HG02610 (cell line): ENCODE data around the gene KDF1.
"Not testable (repeated sequence)": the region's sequence is repeated elsewhere in the genome, so short reads cannot be mapped to it uniquely, and the experiment has no call there.

Experiments used
- ATAC-seq: cut with Tn5 transposase; IDR thresholded peaks from one replicate; pipeline ENCODE4 v1.9.1; 2021; ENCODE audit warnings: mild to moderate bottlenecking, moderate library complexity; ENCODE audit not compliant: unreplicated experiment

The KDF1 gene

DNA sequence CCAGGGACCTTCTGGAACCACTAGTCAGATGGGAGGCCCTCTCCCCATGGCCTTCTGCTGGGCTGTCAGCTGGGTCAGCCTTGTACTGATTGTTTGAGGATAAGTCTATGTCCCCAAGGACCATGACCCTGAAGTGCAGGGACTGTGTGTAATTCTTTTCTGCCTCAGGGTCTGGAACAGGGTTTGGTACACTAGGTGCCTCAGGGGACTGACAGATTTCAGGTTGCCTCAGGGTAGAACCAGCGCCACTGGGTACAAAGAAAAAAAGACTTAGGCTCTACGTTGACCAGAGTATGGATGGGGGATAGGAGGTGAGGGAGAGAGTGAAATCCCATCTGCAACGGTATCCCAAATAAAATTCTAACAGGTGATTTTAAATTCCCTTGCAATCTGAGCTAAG, 3.0 kb downstream of the KDF1 start:
- no peak for ATAC-seq

DNA sequence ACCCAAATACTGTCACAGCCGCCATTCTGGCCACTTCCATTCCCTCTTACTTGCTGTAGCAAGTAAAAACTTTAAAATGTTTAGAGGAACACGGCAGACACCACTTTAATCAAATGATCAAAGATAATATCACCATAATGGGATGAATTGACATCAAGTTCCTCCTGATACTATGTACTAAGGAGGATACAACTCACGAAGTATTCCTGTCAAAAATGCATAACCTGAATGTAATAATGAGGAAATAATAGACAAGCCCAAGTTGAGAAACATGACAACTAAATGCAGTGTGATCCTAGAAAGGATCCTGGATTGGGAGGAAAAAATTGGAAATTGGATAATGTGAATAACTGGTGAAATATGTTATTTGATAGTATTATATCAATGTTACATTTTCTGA, 3.9 kb downstream of the KDF1 start:
- no peak for ATAC-seq

DNA sequence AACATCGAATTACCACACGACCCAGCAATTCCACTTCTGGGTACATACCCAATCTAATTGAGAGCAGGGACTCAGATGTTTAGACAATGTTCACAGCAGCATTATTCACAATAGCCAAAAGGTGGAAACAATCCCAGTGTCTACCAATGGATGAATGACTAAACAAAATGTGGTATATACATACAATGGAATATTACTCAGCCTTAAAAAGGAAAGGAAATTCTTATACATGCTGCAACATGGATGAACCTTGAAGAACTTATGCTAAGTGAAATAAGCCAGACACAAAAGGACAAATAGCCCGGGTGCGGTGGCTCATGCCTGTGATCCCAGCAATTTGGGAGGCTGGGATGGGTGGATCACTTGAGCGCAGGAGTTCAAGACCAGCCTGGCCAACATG, 6.9 kb downstream of the KDF1 start:
- ATAC-seq: no peak

DNA sequence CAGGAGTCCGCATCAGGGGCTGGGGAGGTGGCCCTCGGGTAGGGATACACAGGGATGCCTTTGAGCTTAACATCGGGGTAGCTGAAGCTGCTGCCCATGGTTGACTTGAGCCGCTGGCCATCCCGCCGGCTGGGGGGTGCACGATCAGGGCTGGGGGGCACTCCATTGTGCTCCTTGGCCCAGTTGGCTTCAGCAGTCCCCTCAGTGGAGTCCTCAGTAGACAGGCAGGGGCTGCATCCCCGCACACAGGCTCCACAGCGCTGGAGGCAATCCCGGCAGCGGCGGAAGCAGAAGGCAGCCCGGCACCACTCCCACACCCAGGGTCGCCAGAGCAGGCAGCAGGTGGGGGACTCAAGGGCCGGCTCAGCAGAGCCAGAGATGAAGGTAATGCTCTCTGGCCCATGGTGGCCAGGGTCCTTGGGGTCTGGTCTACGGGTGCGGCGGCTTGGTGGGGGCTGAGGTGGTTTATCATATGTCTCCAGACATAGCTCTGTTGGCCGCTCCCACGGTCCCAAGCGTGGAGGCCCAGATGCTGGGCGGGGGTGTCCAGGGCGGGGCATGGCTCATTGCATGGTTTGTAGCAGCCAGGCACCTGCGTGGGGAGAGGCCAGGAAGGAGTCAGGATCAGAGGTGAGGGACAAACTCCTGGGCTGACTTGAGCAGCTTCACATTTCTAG, 8.3 kb downstream of the KDF1 start:
- no peak for ATAC-seq

DNA sequence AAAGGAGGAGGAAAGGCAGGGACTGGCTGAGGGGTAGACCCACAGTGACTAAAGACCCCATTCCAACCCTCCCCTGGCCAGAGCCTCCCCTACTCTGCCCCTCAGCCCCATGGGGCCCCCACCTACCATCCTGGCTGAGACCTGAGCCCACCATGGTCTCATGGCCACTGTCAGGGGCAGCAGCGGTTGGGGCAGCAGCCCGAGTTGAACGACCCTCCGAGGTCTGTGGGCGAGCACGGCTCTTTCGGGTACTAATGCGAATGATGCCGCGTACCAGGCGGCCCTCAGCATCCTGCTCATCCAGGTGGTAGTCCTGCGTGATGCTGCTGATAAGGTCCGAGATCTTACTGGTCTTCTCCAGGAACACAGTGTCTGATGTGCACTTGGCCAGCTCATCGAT, 9.1 kb downstream of the KDF1 start:
- no peak for ATAC-seq

DNA sequence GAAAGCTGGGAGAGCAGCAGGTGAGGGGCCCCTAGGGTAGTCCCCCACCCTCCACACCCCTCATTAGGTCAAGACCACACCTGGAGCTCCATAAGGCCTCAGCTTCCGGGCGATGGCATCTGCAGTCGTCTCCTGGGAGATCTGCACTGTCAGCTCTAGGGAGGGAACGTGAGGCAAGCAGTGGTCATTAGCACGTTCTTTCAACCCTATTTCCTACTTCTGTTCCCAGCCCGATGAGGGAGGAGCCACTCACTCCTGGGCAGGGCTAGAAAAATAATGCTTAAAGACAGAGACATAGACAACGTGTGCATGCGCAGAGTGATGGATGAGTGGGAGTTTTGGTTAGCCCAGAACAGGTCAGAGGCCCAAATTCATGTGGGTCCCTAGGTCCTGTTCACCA, 9.7 kb downstream of the KDF1 start:
- no peak for ATAC-seq

DNA sequence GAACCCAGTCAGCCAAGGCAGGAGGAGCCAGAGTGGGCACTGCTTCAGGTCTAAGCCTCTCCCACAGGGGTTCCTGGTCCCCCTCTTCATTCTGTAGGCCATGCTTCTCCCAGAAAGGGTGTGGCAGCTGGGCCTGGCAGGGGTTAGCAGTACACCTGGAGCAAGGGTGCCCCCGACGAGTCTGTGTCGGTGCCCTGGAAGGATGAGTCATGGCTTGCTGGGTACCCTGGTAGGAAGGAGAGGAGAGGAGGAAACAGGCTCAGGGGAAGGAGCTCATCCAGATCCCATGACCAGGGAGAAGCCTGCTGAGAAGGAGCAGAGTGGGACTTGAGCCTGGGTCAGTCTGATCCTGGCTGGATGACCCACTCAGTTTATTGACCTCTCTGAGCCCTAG, 10.3 kb downstream of the KDF1 start:
- ATAC-seq: no peak

DNA sequence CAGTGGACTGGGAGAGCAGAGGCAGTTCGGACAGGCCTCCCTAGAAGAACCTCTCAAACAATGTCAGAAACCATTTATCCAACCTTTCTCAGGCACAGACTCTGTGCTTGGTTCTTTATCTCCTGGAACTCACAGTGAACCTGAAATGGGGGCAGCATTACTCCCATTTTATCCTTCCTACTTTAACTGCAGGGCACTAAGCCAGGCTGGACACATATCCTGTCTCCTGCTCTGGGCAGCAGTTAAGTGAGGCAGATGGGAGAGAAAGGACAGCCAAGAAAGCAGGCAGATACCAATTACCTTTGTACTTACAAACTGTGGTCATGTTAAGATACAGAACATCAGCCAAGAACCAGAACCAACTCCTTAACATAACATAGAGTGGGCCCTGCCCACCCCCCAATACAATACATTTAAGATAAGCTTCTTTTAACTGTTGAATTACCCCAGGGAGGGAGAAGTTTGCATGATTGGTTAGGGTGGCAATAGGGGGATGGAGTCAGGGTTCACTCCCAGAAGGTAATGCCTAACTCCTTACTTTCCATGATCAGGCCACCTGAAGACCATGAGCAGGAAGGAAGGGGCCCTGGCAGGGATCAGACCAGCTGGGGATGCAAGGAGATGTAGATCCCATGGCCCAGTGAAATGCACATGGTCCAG, 10.9 kb downstream of the KDF1 start:
- no peak for ATAC-seq

DNA sequence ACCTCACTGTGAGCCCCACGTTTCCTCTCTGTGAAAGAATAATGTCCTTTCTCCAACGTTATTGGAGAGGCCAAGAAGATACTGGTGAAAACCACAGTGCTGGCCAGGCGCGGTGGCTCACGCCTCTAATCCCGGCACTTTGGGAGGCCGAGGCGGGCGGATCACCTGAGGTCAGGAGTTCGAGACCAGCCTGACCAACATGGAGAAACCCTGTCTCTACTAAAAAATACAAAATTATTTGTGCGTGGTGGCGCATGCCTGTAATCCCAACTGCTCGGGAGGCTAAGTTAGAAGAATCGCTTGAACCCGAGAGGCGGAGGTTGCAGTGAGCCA, 11.6 kb downstream of the KDF1 start:
- ATAC-seq: not testable (repeated sequence)

DNA sequence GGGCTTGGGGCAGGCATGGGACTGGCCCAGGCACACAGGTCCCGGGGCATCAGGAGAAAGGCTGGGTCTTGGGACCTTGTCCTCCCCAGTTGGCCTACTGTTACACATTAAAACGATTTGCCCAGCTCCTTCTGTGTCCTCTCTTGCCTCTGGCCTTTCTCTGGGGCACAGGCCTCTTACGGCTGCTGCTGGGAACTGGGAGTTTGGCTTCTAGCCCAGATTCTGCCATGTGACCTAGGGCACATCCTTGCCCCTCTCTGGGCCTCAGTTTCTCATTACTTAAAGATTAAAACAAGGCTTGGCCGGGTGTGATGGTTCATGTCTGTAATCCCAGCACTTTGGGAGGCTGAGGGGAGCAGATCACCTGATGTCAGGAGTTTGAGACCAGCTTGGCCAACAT, 14.0 kb downstream of the KDF1 start:
- ATAC-seq: no peak

DNA sequence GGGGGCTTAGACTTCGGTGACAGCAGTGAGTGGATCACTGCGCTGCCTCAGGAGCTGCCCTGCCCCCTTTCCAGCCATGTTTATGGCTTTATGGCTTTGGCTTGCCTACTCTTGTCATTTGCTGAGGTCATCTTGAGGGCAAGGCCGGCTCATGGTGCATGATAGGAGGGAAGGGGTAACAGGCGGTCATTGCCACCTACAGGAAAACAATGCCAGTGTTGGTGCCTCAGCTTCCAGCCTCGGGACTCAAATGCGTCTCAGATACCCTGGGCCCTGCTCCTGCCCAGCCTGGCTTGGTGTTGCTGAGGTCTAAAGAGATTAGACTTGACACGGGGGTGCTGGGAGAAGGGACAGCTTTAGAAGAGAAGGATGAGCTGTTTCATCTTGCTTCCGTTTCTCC, 14.5 kb downstream of the KDF1 start:
- ATAC-seq: no peak

DNA sequence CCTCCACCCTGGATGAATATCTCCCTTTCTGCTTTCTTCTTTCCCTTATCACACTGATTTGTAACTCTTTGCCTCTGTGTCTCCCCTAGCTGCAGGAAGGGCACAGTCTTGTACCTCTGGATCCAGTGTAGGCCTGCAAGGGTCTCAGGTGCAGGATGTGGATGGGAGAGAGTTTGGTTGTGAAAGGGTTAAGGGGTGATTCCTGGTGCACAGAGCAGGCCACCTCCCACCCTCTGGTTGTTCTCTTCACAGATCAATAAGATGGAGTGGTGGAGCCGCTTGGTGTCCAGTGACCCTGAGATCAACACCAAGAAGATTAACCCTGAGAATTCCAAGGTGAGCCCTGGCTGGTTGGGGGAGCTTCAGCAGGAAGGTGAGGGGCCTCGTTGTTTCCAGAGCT, 15.1 kb downstream of the KDF1 start:
- no peak for ATAC-seq

DNA sequence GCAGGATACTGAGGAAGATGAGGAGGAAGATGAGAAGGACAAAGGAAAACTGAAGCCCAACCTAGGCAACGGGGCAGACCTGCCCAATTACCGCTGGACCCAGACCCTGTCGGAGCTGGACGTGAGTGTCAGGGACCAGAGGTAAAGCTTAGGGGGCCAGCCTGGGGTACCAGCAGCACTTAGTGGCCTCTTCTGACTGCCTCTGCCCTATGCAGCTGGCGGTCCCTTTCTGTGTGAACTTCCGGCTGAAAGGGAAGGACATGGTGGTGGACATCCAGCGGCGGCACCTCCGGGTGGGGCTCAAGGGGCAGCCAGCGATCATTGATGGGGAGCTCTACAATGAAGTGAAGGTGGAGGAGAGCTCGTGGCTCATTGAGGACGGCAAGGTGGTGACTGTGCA, 17.6 kb downstream of the KDF1 start:
- ATAC-seq: no peak

DNA sequence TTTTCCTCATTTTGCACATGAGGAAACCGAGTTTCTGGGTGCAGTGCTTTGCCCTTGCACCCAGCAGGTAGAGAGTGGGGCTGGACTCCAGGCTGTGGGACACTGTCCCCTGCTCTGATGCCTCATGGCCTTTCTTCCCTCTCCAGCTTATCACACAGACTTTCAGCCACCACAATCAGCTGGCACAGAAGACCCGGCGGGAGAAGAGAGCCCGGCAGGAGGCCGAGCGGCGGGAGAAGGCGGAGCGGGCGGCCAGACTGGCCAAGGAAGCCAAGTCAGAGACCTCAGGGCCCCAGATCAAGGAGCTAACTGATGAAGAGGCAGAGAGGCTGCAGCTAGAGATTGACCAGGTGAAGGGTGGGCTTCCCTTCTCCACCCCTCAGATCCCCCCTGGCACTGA, 19.0 kb downstream of the KDF1 start:
- ATAC-seq: no peak

DNA sequence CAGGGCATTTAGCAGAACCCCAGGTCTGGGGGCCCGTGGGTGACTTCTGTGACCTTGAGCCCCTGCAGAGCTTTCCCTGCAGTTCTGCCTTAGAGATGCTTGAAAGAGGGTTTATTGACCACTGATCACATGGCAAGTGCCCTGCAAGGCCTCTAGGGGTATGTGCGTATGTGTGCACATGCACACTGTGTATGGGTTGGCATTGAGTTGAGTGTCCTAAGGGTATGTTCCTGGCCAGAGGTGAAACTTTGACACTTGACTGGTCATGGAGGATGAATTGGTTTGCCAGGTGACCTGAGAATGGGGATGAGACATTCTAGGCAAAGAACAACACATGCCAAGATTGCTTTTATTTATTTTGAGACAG, 21.6 kb downstream of the KDF1 start:
- no peak for ATAC-seq

DNA sequence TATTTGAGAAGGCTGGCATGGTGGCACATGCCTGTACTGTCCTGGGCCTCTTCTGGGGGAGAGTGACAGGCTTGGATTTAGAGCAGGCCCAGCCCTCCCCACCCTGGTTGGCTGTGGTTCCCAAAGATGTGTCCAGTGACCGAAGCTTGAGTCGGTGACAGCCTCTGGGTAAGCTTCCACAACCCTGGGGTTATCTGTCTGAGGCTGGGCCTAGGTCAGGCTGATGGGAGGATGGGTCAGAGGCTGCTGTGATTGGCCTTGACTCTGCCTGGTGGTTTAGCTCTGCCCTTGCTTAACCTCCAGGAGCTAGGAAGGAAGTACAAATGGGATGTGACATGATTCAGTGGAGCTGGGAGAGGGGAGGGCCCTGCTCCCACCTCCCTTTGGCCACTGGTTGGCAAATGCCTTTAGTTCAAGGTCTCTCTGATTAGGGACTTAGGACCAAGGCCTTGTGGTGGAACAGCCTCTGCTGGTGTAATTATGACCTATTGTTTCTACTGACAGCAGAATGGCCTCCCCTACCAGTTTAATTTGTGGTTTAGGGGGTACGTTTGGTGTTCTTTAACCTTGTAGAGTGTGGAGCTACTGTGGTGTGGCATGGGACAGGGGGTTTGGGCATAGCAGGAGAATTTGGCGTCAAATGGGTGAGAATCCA, 22.1 kb downstream of the KDF1 start:
- ATAC-seq: no peak

DNA sequence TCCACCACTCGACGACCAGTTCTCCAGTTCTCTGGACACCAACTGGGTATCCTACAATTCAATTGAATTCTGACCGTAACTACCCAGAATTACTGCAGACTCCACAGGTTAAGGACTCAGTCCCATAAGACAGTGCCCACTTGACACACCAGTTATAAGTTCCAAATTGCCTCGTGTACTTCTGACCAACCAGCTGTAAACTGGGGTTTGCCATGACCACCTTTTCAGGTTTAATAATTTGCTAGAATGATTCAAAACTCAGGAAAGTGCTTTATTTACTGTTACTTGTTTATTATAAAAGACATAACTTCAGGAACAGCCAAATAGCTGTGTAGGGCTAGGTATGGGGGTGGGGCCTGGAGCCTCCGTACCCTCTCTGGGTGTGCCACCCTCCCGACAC, 23.4 kb downstream of the KDF1 start:
- ATAC-seq: no peak

DNA sequence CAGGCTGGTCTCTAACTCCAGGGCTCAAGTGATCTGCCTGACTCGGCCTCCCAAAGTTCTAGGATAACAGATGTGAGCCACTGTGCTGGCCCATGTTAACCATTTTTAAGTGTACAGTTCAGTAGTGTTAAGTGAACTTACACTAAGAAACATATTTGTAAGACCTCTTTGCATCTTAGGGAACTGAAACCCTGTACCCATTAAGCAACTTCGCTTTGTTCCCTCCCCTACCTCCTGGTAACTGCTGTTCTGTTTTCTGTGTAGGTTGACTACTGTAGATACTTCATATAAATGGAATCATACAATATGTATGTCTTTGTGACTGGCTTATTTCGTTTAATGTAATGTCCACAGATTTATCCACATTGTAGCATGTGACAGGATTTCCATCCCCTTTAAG, 27.7 kb downstream of the KDF1 start:
- ATAC-seq: peak; percentile 46

DNA sequence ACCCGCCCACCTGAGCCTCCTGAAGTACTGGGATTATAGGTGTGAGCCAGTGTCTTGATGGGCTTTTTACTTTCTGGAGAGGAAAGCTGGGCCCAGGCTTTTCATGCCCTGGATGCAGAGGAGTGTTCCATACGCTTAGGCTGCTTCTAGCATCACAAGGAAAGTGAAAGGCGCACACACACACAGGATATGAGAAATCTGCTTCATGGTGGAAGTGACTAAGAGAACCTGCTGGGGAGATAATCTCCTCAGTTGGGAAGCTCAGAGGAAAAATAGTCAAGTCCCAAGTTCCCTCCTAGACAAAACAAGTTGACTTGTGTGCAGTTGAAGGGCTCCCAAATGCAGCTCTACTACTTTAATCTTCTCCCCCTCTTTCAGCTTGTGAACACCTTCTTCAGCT, 36.6 kb downstream of the KDF1 start:
- no peak for ATAC-seq

DNA sequence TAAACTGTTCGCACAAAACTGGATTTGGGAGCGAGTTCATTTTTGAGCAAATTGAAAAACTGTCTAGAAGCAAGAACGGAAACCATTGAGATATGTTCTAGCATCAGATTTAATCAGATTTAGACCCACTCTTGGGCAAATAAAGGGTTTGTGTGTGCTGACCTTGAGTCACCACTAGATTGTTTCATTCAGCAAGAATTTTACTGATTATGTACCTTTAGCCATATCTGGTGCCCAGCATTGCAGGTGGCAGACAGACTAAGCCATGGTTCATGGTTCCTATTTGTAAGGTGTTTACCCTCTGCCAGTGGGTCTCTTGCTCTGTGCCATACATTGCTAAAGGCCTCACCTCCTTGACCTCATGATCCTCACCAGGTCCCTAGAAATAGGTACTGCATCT, 37.4 kb downstream of the KDF1 start:
- no peak for ATAC-seq

DNA sequence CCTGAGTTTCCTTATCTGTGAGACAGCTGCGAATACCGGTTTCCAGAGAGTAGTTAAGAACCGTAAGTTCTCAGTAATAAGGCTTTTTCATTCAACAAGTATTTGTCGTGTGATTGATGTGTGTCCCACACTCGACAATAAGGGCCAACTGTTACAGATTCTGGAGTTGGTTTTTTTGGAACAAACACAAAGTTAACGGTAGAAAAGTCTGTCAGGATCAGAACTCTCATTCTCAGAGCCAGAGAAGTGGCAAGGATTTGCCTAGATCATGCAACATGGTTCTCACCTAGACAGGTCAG, 37.9 kb downstream of the KDF1 start:
- ATAC-seq: no peak

DNA sequence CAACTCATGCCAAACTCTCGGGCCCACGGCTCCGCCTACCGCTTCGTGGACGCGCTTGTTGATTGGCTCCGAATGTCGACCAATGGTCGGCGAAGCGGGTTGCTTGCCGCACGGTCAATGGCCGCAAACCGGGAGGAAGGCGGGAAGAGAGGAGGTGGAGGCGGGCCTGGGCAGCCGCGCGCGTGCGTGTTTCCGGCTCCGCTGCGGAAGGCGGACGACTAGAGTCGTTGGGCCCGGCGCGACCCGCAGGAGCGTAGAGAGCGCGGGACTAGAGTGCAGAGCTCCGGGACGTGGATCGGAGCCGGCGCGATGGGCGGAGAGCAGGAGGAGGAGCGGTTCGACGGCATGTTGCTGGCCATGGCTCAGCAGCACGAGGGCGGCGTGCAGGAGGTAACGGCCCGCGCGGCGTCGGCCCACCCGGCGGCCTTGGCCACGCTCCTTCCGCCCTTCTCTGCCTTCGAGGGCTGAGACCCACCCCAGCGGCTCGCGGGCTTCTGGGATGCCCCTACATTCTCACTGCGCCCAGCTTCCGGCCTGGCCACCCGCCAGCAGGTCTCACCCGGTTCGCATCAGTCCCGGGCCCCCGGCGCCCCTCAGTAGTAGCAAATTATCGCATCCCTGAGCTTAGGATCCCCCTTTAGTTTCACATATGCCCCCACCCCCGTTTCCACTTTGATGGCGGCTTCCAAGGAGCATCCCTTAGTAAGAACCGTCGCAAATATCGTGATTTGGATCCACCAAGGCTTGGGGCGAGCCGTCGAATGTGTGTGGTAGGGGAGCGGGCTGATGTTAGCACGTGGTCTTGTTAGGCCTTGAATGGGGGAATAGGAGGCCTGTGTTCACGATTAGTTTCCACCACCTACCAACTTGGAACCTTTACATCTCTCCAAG, 38.5 kb downstream of the KDF1 start, which contains the start of gene NUDC:
Gene NUDC, plus strand, starts transcription at position 204 of the 891 bp plus-strand sequence. Its CDS starts 106 bp downstream, at position 310.
- peak; percentile 93 for ATAC-seq
